ENCODE results near the gene HAUS3.
A peak's percentile ranks its signal among the peaks of the same experiment; 100 is the strongest.

Gene HAUS3

GRCh38 chr4:2241410-2242353 is at the start of gene HAUS3, which contains the start of gene POLN:
Gene HAUS3 (minus strand): TSS chr4:2242121. CDS start chr4:2240946, 1,175 bp downstream.
Gene POLN (minus strand): TSS chr4:2242121. CDS start chr4:2229231, 12,890 bp downstream.
- peak; percentile 99 for DNase-seq (ENCODE audit: low read depth)

GRCh38 chr4:2290974-2291704 is 49.2 kb upstream of the HAUS3 start:
- DNase-seq (ENCODE audit: low read depth): peak; percentile 53

- DNase-seq (ENCODE audit: low read depth): no peak
Measured at GRCh38 chr4:2290488-2290887, 48.6 kb upstream of the HAUS3 start.

GRCh38 chr4:2289955-2290333 is 48.0 kb upstream of the HAUS3 start:
- no peak for DNase-seq (ENCODE audit: low read depth)

- DNase-seq (ENCODE audit: low read depth): no peak
Measured at GRCh38 chr4:2289311-2289954, 47.5 kb upstream of the HAUS3 start.

GRCh38 chr4:2288051-2288541 is 46.2 kb upstream of the HAUS3 start:
- DNase-seq (ENCODE audit: low read depth): no peak

- DNase-seq (ENCODE audit: low read depth): no peak
Measured at GRCh38 chr4:2287594-2287915, 45.6 kb upstream of the HAUS3 start.

GRCh38 chr4:2286904-2287593 is 45.1 kb upstream of the HAUS3 start:
- DNase-seq (ENCODE audit: low read depth): no peak

- DNase-seq (ENCODE audit: low read depth): no peak
Measured at GRCh38 chr4:2285613-2286381, 43.9 kb upstream of the HAUS3 start.

- DNase-seq (ENCODE audit: low read depth): no peak
Measured at GRCh38 chr4:2284934-2285612, 43.2 kb upstream of the HAUS3 start.

GRCh38 chr4:2284161-2284933 is 42.4 kb upstream of the HAUS3 start:
- no peak for DNase-seq (ENCODE audit: low read depth)

GRCh38 chr4:2283199-2283711 is 41.3 kb upstream of the HAUS3 start:
- no peak for DNase-seq (ENCODE audit: low read depth)

- peak; percentile 60 for DNase-seq (ENCODE audit: low read depth)
Measured at GRCh38 chr4:2281575-2282343, 39.8 kb upstream of the HAUS3 start.

- DNase-seq (ENCODE audit: low read depth): no peak
Measured at GRCh38 chr4:2280531-2281300, 38.8 kb upstream of the HAUS3 start.

GRCh38 chr4:2277956-2278355 is 36.0 kb upstream of the HAUS3 start:
- DNase-seq (ENCODE audit: low read depth): no peak

- no peak for DNase-seq (ENCODE audit: low read depth)
Measured at GRCh38 chr4:2276581-2277325, 34.8 kb upstream of the HAUS3 start.
